Ecto neural progenitor cell (in vitro differentiated cells): ENCODE data around the gene ARL4D.
"Not testable (repeated sequence)": the region's sequence is repeated elsewhere in the genome, so short reads cannot be mapped to it uniquely, and the experiment has no call there.

Experiments
- DNase-seq: peaks from one replicate; pipeline ENCODE4 v3.0.0-alpha.2; 2018; ENCODE audit warnings: low spot score

The ARL4D gene

GRCh38 chr17:43398724-43399595 lies at the start of gene ARL4D:
TSS of gene ARL4D (plus strand) at chr17:43398993. CDS start at chr17:43399733, 740 bp downstream.
- DNase-seq, result peak; percentile 94

- DNase-seq, result no peak
These were observed 49.7 kb upstream of the ARL4D start for GRCh38 chr17:43349142-43349541.

DNA sequence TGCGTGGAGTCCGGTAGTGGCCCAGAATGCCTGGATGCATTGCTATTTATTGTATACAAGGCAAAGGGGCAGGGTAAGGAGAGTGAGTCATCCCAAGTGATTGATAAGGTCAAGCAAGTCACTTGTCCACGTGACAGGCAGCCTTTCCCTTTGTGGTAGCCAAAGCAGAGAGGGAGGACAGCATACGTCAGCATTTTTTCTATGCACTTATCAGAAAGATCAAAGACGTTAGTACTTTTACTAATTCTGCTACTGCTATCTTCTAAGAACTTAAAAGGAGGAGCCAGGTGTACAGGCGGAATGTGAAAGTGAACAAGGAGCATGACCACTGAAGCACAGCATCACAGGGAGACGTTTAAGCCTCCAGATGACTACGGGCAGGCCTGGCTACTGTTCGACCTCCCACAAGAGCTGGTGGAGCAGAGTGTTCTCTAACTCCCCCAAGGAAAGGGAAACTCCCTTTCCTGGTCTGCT lies 47.9 kb upstream of the ARL4D start:
- DNase-seq, result no peak

GRCh38 chr17:43351691-43352090 lies 47.1 kb upstream of the ARL4D start:
- no peak for DNase-seq

- no peak for DNase-seq
These were observed 46.0 kb upstream of the ARL4D start for GRCh38 chr17:43352579-43353331.

DNA sequence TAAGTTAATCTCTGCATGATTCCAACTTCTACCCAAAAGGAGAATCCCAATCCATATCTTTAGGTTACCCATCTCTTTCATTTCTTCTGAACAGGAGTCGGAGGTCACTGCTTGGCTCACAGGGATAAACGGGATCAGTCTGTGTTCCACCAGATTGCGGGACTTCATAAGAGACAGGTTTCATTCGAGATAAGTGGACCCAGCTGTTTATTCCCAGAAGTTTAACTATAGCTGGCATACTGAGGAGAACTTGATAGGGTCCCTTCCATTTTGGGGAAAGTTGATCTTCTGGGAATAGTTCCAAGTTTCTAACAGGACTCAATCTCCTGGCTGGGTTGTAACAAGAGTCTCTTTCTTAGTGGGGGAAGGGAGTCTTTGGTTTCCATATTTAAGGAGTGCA lies 45.4 kb upstream of the ARL4D start:
- no peak for DNase-seq

DNA sequence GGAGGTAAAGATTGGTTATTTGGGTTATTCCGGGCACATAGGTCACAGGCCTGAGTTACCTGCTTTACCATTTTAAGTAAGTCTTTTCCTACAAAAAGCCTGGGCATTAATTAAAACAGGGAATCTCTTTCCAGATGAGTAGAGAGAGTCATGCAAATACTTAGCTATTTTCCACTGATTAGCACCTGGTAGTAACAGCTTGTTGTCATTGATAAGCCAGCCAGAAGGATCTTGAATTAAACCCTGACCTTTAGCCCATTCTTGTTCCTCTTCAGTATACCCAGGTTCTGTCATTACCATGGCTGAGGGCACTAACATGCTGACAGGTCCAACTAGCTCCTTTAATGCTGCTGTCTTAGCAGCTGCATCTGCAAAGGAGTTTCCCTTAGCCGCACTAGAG lies 44.4 kb upstream of the ARL4D start:
- DNase-seq, result no peak

GRCh38 chr17:43356450-43356849 lies 42.3 kb upstream of the ARL4D start:
- DNase-seq, result no peak

- DNase-seq, result no peak
These were observed 41.8 kb upstream of the ARL4D start for GRCh38 chr17:43356999-43357398.

- DNase-seq, result no peak
These were observed 39.2 kb upstream of the ARL4D start for GRCh38 chr17:43359469-43360110.

GRCh38 chr17:43360376-43360738 lies 38.4 kb upstream of the ARL4D start:
- DNase-seq, result no peak

- DNase-seq, result peak; percentile 91
These were observed 37.9 kb upstream of the ARL4D start for GRCh38 chr17:43360739-43361505.

- DNase-seq, result no peak
These were observed 35.4 kb upstream of the ARL4D start for GRCh38 chr17:43363181-43363925.

GRCh38 chr17:43363926-43364285 lies 34.9 kb upstream of the ARL4D start:
- DNase-seq, result no peak

- no peak for DNase-seq
These were observed 33.4 kb upstream of the ARL4D start for GRCh38 chr17:43365356-43365755.

DNA sequence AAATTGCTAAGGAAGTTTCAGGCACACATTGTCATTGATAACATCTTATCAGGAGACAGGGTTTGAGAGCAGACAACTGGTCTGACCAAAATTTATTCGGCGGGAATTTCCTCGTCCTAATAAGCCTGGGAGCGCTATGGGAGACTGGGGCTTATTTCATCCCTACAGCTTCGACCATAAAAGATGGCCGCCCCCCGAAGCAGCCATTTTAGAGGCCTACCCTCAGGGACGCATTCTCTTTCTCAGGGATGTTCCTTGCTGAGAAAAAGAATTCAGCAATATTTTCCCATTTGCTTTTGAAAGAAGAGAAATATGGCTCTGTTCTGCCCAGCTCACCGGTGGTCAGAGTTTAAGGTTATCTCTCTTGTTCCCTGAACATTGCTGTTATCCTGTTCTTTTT lies 32.9 kb upstream of the ARL4D start:
- DNase-seq, result not testable (repeated sequence)

GRCh38 chr17:43366891-43367736 lies 31.7 kb upstream of the ARL4D start:
- DNase-seq, result no peak

DNA sequence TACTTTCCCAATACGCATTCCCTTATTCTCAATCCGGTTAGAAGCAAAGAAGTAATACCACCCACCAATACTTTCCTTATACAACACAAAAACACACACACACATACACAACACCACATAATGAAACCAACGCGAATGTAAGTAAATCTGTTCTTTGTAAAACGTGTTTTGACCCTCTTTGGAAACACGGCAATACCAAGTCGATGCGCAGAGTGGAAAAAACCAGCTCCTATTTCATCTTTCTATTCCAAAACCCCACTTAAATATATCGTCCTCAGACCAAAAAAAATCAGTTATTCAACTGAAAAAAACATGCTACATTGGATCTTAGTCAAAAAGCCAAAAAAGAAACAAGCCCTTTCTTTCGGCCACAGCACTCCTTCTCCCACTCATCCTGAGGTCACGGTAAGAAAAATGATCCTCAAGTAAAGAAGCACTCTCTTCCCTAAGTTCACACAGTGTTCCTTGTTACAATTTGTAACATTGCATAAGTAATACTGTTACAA lies 31.0 kb upstream of the ARL4D start:
- DNase-seq, result peak; percentile 67

GRCh38 chr17:43368740-43369506 lies 29.9 kb upstream of the ARL4D start:
- peak; percentile 89 for DNase-seq
